ENCODE measurements around the gene ATP8B1.

The ATP8B1 gene

DNA sequence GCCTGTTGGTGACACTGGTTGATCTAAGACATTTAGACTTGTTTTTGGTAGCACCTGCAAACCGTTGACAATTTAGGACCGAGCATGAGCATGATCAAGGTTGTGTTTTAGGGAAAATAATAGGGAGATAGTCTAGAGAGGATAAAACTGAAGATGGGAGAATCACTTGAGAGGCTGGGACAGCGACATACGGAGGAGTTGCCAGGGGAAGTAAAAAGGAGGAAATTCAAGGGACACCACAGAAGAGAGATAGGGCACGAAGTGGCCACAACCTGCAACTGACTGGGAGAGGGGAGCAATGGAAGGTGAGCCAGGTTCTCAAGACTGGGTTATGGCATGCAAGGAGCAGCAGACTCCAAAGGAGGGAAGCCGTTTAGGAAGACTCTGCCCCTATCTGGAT lies 1.4 kb upstream of the ATP8B1 start:
- H3K4me3 ChIP-seq (ENCODE audit: low read depth, low read length), result no peak overlapping the region
- TF ChIP-seq MAX (IDR thresholded peaks at IDR 0.05; ENCODE audit: low read depth, low read length), result no peak
- TF ChIP-seq POLR2A (IDR thresholded peaks at IDR 0.05; ENCODE audit: extremely low read depth, insufficient read length), result no peak
- no peak for TF ChIP-seq MYC (IDR thresholded peaks at IDR 0.05; ENCODE audit: low read depth, low read length)
- TF ChIP-seq, protein P1, sequence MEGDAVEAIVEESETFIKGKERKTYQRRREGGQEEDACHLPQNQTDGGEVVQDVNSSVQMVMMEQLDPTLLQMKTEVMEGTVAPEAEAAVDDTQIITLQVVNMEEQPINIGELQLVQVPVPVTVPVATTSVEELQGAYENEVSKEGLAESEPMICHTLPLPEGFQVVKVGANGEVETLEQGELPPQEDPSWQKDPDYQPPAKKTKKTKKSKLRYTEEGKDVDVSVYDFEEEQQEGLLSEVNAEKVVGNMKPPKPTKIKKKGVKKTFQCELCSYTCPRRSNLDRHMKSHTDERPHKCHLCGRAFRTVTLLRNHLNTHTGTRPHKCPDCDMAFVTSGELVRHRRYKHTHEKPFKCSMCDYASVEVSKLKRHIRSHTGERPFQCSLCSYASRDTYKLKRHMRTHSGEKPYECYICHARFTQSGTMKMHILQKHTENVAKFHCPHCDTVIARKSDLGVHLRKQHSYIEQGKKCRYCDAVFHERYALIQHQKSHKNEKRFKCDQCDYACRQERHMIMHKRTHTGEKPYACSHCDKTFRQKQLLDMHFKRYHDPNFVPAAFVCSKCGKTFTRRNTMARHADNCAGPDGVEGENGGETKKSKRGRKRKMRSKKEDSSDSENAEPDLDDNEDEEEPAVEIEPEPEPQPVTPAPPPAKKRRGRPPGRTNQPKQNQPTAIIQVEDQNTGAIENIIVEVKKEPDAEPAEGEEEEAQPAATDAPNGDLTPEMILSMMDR (IDR thresholded peaks at IDR 0.05; ENCODE audit: low read depth, low read length), result no peak
- DNase-seq (ENCODE audit: low read depth), result peak; percentile 25

- DNase-seq (ENCODE audit: low read depth), result no peak
- no peak overlapping the region for H3K4me3 ChIP-seq (ENCODE audit: low read depth, low read length)
- TF ChIP-seq POLR2A (IDR thresholded peaks at IDR 0.05; ENCODE audit: extremely low read depth, insufficient read length) (no peak), MAX (IDR thresholded peaks at IDR 0.05; ENCODE audit: low read depth, low read length) (no peak), MYC (IDR thresholded peaks at IDR 0.05; ENCODE audit: low read depth, low read length) (no peak)
- TF ChIP-seq, protein P1 (IDR thresholded peaks at IDR 0.05; ENCODE audit: low read depth, low read length), result no peak
Observed at GRCh38 chr18:57802213-57803102, 657 bp downstream of the ATP8B1 start.

DNA sequence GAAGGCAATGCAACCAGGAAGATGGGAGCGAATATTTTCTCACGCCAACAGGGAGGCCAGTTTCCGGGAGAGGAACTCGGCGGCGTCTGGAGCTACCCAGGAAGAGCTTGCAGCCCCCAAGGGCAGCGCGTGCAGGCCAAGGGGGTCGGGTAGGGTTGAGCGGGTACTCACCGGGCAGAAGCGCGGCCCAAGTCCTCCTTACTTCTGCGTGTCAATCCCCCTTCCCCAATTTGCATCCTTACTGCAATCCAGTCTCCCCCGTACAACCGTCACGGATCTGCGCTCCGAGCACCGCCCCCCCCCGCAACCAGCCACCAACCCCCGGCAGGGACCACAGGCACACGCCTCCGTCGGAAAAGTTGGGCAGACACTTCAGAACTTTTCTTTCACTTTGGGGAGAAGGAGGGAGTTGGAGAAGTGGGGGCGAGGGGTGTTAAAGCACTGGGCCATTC lies 1.3 kb downstream of the ATP8B1 start:
- TF ChIP-seq POLR2A (IDR thresholded peaks at IDR 0.05; ENCODE audit: extremely low read depth, insufficient read length) (no peak), MYC (IDR thresholded peaks at IDR 0.05; ENCODE audit: low read depth, low read length) (no peak), MAX (IDR thresholded peaks at IDR 0.05; ENCODE audit: low read depth, low read length) (no peak)
- TF ChIP-seq, protein P1 (IDR thresholded peaks at IDR 0.05; ENCODE audit: low read depth, low read length), result no peak
- no peak overlapping the region for H3K4me3 ChIP-seq (ENCODE audit: low read depth, low read length)
- DNase-seq (ENCODE audit: low read depth), result no peak

GRCh38 chr18:57801325-57801724 lies 1.8 kb downstream of the ATP8B1 start:
- TF ChIP-seq POLR2A (IDR thresholded peaks at IDR 0.05; ENCODE audit: extremely low read depth, insufficient read length), result no peak
- TF ChIP-seq, protein P1 (IDR thresholded peaks at IDR 0.05; ENCODE audit: low read depth, low read length), result no peak
- no peak for TF ChIP-seq MYC (IDR thresholded peaks at IDR 0.05; ENCODE audit: low read depth, low read length)
- no peak for TF ChIP-seq MAX (IDR thresholded peaks at IDR 0.05; ENCODE audit: low read depth, low read length)
- no peak for DNase-seq (ENCODE audit: low read depth)
- H3K4me3 ChIP-seq (ENCODE audit: low read depth, low read length), result no peak overlapping the region

- no peak overlapping the region for H3K4me3 ChIP-seq (ENCODE audit: low read depth, low read length)
- TF ChIP-seq MYC (IDR thresholded peaks at IDR 0.05; ENCODE audit: low read depth, low read length), result no peak
- no peak for TF ChIP-seq POLR2A (IDR thresholded peaks at IDR 0.05; ENCODE audit: extremely low read depth, insufficient read length)
- DNase-seq (ENCODE audit: low read depth), result no peak
Observed at GRCh38 chr18:57798713-57799373, 4.3 kb downstream of the ATP8B1 start.

- H3K4me3 ChIP-seq (ENCODE audit: low read depth, low read length), result no peak overlapping the region
- no peak for DNase-seq (ENCODE audit: low read depth)
Observed at GRCh38 chr18:57797209-57797651, 5.9 kb downstream of the ATP8B1 start.

More at GRCh38 chr18:57797209-57797651, 5.9 kb downstream of the ATP8B1 start:
- TF ChIP-seq POLR2A (IDR thresholded peaks at IDR 0.05; ENCODE audit: extremely low read depth, insufficient read length) (no peak), MYC (IDR thresholded peaks at IDR 0.05; ENCODE audit: low read depth, low read length) (no peak), MAX (IDR thresholded peaks at IDR 0.05; ENCODE audit: low read depth, low read length) (no peak)
- TF ChIP-seq, protein P1 (IDR thresholded peaks at IDR 0.05; ENCODE audit: low read depth, low read length), result no peak

Data from NB4 (cell line).